ENCODE results near the gene COL13A1. TPM values are rescaled to one million over a fixed set of nuclear protein-coding genes. Genes with fewer than 3 reads are reported as not detected.
A peak's percentile ranks its signal among the peaks of the same experiment; 100 is the strongest.

Gene COL13A1
- total RNA-seq, result 8.1 and 9.5 TPM in 2 replicates
- long read RNA-seq, partial matches to known transcripts, result 1 of 5 reads
- long read RNA-seq, other reads (novel, unspliced or antisense), result 4 of 5 reads

DNA sequence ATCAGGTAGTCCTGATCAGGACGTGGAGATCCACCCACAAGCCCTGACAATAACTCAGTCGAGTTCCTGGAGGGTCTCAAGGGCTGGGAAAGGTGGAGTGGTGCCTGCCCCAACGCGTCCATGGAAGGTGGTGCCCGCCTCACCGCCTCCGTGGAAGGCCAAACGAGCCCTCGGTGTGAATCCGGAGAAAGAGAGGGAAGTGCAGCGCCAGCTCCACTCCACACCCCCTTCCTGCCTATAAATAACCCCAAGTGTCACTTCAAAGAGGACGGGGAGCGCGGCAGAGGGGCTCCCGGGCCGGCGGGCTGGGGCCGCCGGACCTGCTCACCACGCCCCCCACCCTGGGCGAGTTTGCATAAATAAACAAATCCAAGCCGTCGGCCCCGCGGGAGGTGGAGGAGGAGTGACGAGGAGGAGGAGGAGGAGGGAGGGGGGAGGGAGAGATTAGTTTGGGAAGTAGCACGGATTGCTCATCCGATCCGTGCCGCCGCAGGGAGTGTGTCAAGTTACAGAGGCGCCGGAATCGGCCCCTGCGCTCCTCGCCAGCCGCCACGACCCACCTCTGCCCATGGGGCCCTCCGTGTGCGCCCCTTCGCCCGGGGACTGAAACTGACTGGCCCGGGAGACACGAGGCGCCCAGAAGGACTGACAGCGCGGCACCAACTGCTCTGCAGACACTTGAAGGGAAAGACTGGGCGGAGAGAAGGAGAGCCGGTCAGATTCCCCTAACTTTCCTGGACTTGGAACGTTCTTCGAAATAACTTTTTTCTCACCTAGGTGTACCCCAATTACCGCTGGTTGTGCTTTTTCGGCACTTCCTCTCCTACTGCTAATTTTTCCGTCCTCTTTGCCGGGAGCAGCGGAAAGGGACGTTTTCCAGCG is at the start of gene COL13A1:
Gene COL13A1 (plus strand): TSS at position 473 of the 882 bp plus-strand sequence. CDS start 518 bp downstream, outside the sequence.
- no peaks in the 10 kb centered on the region for H3K9me3 Mint-ChIP-seq
- H3K4me3 Mint-ChIP-seq, result peak within 1 kb of the TSS; percentile 91
- H3K27ac Mint-ChIP-seq (ENCODE audit: unreplicated experiment), result no peak within 1 kb of the TSS
- TF ChIP-seq, protein P1, sequence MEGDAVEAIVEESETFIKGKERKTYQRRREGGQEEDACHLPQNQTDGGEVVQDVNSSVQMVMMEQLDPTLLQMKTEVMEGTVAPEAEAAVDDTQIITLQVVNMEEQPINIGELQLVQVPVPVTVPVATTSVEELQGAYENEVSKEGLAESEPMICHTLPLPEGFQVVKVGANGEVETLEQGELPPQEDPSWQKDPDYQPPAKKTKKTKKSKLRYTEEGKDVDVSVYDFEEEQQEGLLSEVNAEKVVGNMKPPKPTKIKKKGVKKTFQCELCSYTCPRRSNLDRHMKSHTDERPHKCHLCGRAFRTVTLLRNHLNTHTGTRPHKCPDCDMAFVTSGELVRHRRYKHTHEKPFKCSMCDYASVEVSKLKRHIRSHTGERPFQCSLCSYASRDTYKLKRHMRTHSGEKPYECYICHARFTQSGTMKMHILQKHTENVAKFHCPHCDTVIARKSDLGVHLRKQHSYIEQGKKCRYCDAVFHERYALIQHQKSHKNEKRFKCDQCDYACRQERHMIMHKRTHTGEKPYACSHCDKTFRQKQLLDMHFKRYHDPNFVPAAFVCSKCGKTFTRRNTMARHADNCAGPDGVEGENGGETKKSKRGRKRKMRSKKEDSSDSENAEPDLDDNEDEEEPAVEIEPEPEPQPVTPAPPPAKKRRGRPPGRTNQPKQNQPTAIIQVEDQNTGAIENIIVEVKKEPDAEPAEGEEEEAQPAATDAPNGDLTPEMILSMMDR (conservative IDR thresholded peaks at IDR 0.05), result no peak
- peak; percentile 46 for DNase-seq (ENCODE audit: low read depth, low spot score)
- H3K4me1 Mint-ChIP-seq, result peaks cover 34% of the 10 kb centered on the region
- H3K27me3 Mint-ChIP-seq (ENCODE audit: low read depth), result peaks cover 58% of the 10 kb centered on the region
- H3K36me3 Mint-ChIP-seq (ENCODE audit: low read depth), result no peaks in the 10 kb centered on the region

DNA sequence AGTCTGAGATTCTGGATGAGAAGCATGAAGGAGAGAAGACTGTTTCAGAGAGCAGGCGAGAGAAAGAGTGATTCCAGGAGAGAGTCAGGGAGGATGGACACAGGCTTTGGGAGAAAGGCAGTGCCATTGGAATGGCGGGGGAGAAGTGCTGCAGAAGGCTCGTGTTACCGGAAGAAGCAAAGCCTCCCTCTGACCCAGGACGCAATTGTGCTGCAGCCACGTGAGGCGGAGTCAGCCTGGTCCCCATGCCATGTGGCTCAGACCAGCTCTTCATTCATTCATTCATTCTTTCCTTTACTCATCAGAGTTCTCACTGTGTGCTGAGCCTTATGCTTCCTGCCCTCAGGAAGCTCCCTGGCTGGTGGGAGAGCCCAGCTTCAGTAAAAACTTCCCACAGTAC is 49.2 kb upstream of the COL13A1 start:
- H3K27me3 Mint-ChIP-seq (ENCODE audit: low read depth), result no peaks in the 10 kb centered on the region
- no peak for DNase-seq (ENCODE audit: low read depth, low spot score)
- H3K9me3 Mint-ChIP-seq, result no peaks in the 10 kb centered on the region
- H3K36me3 Mint-ChIP-seq (ENCODE audit: low read depth), result no peaks in the 10 kb centered on the region
- no peak overlapping the region for H3K27ac Mint-ChIP-seq (ENCODE audit: unreplicated experiment)
- TF ChIP-seq, protein P1 (conservative IDR thresholded peaks at IDR 0.05), result no peak
- H3K4me3 Mint-ChIP-seq, result no peak overlapping the region
- H3K4me1 Mint-ChIP-seq, result peaks cover 19% of the 10 kb centered on the region

DNA sequence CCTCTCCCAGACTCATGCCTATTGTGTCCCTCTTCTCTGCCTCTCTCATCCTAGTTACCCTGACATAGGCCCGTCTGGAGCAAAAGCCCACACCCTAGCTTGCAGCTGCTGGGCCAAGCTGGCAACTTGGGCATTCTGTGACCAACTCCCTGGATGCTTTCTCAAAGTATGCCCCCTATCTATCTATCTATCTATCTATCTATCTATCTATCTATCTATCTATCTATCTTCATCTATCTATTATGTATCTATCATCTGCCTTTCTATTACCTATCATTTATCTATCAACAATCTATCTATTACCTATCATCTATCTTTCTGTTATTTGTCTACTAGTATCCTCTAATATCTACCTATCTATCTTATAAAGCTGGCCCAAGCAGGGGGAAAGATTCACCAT is 45.4 kb upstream of the COL13A1 start:
- TF ChIP-seq, protein P1 (conservative IDR thresholded peaks at IDR 0.05), result no peak
- Mint-ChIP-seq H3K4me3 (no peak overlapping the region), H3K27me3 (ENCODE audit: low read depth) (no peaks in the 10 kb centered on the region), H3K36me3 (ENCODE audit: low read depth) (no peaks in the 10 kb centered on the region), H3K9me3 (no peaks in the 10 kb centered on the region), H3K4me1 (peaks cover 4% of the 10 kb centered on the region), H3K27ac (ENCODE audit: unreplicated experiment) (no peak overlapping the region)
- DNase-seq (ENCODE audit: low read depth, low spot score), result no peak

DNA sequence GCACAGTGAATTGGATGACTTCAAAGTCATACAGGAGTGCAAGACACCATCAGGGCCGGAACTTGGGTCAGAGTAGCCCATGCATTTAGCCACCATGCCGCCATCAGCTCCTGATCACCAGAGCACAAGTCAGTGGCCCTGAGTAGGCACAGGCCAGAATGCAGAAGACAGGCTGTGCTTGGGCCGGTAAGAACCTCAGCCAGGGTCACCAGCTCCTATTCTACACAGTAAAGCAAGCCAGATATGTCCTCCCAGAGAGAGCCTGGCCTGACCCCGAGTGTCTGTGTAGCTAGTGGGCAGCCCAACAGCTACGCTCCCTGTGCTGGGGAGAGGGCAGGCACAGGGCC is 44.5 kb upstream of the COL13A1 start:
- no peaks in the 10 kb centered on the region for H3K27me3 Mint-ChIP-seq (ENCODE audit: low read depth)
- H3K36me3 Mint-ChIP-seq (ENCODE audit: low read depth), result no peaks in the 10 kb centered on the region
- no peak overlapping the region for H3K4me3 Mint-ChIP-seq
- no peak overlapping the region for H3K27ac Mint-ChIP-seq (ENCODE audit: unreplicated experiment)
- TF ChIP-seq, protein P1 (conservative IDR thresholded peaks at IDR 0.05), result no peak
- DNase-seq (ENCODE audit: low read depth, low spot score), result no peak
- H3K9me3 Mint-ChIP-seq, result no peaks in the 10 kb centered on the region
- no peaks in the 10 kb centered on the region for H3K4me1 Mint-ChIP-seq

DNA sequence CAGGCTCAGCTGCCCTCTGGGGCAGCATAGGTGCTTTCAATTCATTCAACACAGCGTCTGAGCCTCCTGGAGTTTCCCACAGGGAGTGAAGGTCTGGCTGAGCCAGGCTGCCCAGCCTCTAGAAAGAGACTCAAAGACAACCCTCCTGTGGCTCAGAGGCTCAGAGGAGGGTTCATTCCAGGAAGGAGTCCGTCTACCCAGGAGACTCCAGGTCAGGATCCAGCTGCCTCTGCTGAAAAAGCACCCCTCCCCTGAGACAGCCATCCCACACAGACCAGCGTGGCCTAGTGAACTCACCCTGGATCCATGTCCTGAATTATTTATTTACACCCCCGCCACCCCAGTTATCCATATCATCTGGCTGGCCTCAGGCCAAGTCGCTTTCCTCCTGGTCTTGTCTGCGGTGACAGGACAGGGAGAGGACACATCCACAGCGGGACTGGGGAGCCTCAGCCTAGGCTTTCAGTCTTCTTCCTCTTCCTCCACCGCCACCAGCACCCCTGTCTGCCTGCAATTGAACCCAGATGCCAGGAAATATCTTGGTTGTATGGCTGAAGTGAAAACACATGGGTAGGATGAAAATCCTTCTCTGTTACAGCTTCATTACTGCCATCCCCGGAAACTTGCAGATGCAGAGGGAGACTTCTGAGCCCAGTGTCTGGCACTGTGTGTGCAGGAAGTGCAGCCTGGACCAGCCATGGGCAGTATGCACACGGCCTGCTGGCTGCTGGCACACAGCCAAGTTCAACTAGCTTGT is 44.0 kb upstream of the COL13A1 start:
- no peak for DNase-seq (ENCODE audit: low read depth, low spot score)
- no peaks in the 10 kb centered on the region for H3K9me3 Mint-ChIP-seq
- no peak overlapping the region for H3K4me3 Mint-ChIP-seq
- TF ChIP-seq, protein P1 (conservative IDR thresholded peaks at IDR 0.05), result no peak
- no peaks in the 10 kb centered on the region for H3K27me3 Mint-ChIP-seq (ENCODE audit: low read depth)
- H3K27ac Mint-ChIP-seq (ENCODE audit: unreplicated experiment), result peak overlapping the region; percentile 5
- no peaks in the 10 kb centered on the region for H3K4me1 Mint-ChIP-seq
- H3K36me3 Mint-ChIP-seq (ENCODE audit: low read depth), result no peaks in the 10 kb centered on the region

All from neural crest cell (in vitro differentiated cells).